Mesendoderm (in vitro differentiated cells): ENCODE data around the gene ERGIC1.

Experiments
- DNase-seq: peaks from one replicate; pipeline ENCODE4 v3.0.0; 2013
- H2AK5ac ChIP-seq: 2 replicates; pipeline ENCODE4 v1.6.1; 2013; ENCODE audit warnings: low read length, inconsistent platforms
- H2BK120ac ChIP-seq: 2 replicates; pipeline ENCODE4 v1.6.1; 2013; ENCODE audit warnings: low read depth, mild to moderate bottlenecking, low read length, moderate library complexity, mixed read lengths
- H2BK15ac ChIP-seq: replicated peaks from 2 replicates; pipeline ENCODE4 v1.6.1; 2013; ENCODE audit warnings: low read depth, mild to moderate bottlenecking, moderate library complexity
- H2BK5ac ChIP-seq: 2 replicates; pipeline ENCODE4 v1.6.1; 2013; ENCODE audit warnings: low read length, inconsistent platforms
- H3K18ac ChIP-seq: 2 replicates; pipeline ENCODE4 v1.6.1; 2013; ENCODE audit warnings: mild to moderate bottlenecking, low read length, mixed read lengths
- H3K23ac ChIP-seq: one replicate; pipeline ENCODE4 v1.6.1; 2013; ENCODE audit warnings: low read length
- H3K27ac ChIP-seq: 2 replicates; pipeline ENCODE4 v1.5.1; 2013; ENCODE audit warnings: low read depth, mild to moderate bottlenecking, inconsistent platforms, low read length, moderate library complexity
- H3K27me3 ChIP-seq: 2 replicates; pipeline ENCODE4 v1.6.1; 2013; ENCODE audit warnings: low read length, control low read depth, mild to moderate bottlenecking, inconsistent platforms; ENCODE audit not compliant: insufficient read depth, poor library complexity
- H3K36me3 ChIP-seq: 2 replicates; pipeline ENCODE4 v1.6.1; 2013; ENCODE audit warnings: low read length, inconsistent platforms; ENCODE audit not compliant: control insufficient read depth, insufficient read depth
- H3K4ac ChIP-seq: one replicate; pipeline ENCODE4 v1.6.1; 2013; ENCODE audit warnings: low read depth, mild to moderate bottlenecking, low read length, moderate library complexity
- H3K4me1 ChIP-seq: 2 replicates; pipeline ENCODE4 v1.6.1; 2013; ENCODE audit warnings: low read depth, low read length, inconsistent platforms; ENCODE audit not compliant: control insufficient read depth
- H3K4me2 ChIP-seq: 2 replicates; pipeline ENCODE4 v1.6.1; 2013; ENCODE audit warnings: low read length
- H3K4me3 ChIP-seq: 2 replicates; pipeline ENCODE4 v1.5.1; 2013; ENCODE audit warnings: mild to moderate bottlenecking, low read length
- H3K56ac ChIP-seq: one replicate; pipeline ENCODE4 v1.6.1; 2013; ENCODE audit warnings: low read length
- H3K79me1 ChIP-seq: 2 replicates; pipeline ENCODE4 v1.6.1; 2013; ENCODE audit warnings: low read length, inconsistent platforms
- H3K79me2 ChIP-seq: 2 replicates; pipeline ENCODE4 v1.6.1; 2013; ENCODE audit warnings: mild to moderate bottlenecking, low read length; ENCODE audit not compliant: control insufficient read depth, insufficient read depth
- H3K9ac ChIP-seq: 2 replicates; pipeline ENCODE4 v1.6.1; 2013; ENCODE audit warnings: low read length, inconsistent platforms
- H4K5ac ChIP-seq: one replicate; pipeline ENCODE4 v1.6.1; 2013; ENCODE audit warnings: low read length
- H4K8ac ChIP-seq: one replicate; pipeline ENCODE4 v1.6.1; 2013; ENCODE audit warnings: low read depth, mild to moderate bottlenecking, control low read depth, low read length, moderate library complexity
- WGBS: extraction: QIAGEN DNeasy Blood & Tissue Kit; methylation state at CpG from one replicate; pipeline ENCODE4 v1.1.7; 2013; ENCODE audit warnings: low lambda C conversion rate, missing lambda C conversion rate; ENCODE audit not compliant: insufficient coverage; ENCODE audit errors: extremely low coverage; 5-methylcytosine and 5-hydroxymethylcytosine counted together

The ERGIC1 gene

GRCh38 chr5:172898843-172899369 is 64.9 kb downstream of the ERGIC1 start:
- Histone ChIP-seq H3K4me2 (no peak overlapping the region), H3K4ac (no peak overlapping the region), H3K79me1 (no peaks in the 10 kb centered on the region), H3K9ac (no peak overlapping the region), H3K4me1 (no peaks in the 10 kb centered on the region), H3K23ac (no peak overlapping the region), H3K79me2 (no peaks in the 10 kb centered on the region), H4K5ac (no peak overlapping the region), H3K18ac (no peak overlapping the region), H2BK15ac (no peak overlapping the region), H3K27me3 (no peaks in the 10 kb centered on the region), H2BK5ac (no peak overlapping the region), H2AK5ac (no peak overlapping the region), H3K56ac (no peak overlapping the region), H3K4me3 (no peak overlapping the region), H4K8ac (no peak overlapping the region), H3K27ac (no peak overlapping the region), H2BK120ac (no peak overlapping the region), H3K36me3 (no peaks in the 10 kb centered on the region)
- no peak for DNase-seq
- WGBS, result no CpG with 5 or more reads among the region's 7 CpGs

DNA sequence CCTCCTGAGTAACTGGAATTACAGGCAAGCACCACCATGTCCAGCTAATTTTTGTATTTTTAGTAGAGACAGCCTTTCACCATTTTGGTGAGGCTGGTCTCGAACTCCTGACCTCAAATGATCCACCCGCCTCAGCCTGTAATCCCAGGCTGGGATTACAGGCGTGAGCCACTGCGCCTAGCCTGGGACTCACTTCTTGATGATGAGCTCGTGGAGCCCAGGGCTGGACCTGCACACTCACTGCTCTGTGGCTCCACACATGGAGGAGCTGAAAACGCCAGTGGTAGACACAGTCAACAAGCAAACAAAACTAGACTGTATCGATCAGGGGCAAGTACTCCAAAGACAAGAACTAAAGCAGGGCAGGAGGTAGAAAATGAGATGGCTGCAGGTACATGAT is 65.4 kb downstream of the ERGIC1 start:
- Histone ChIP-seq H3K4ac (no peak overlapping the region), H3K56ac (no peak overlapping the region), H2BK5ac (no peak overlapping the region), H3K4me3 (no peak overlapping the region), H3K4me2 (no peak overlapping the region), H4K8ac (no peak overlapping the region), H3K79me2 (no peaks in the 10 kb centered on the region), H3K27me3 (no peaks in the 10 kb centered on the region), H3K23ac (no peak overlapping the region), H3K9ac (no peak overlapping the region), H3K4me1 (no peaks in the 10 kb centered on the region), H2BK120ac (no peak overlapping the region), H3K27ac (no peak overlapping the region), H3K79me1 (no peaks in the 10 kb centered on the region), H3K18ac (no peak overlapping the region), H3K36me3 (no peaks in the 10 kb centered on the region), H2BK15ac (no peak overlapping the region), H2AK5ac (no peak overlapping the region), H4K5ac (no peak overlapping the region)
- WGBS, result no CpG with 5 or more reads among the region's 7 CpGs
- no peak for DNase-seq

DNA sequence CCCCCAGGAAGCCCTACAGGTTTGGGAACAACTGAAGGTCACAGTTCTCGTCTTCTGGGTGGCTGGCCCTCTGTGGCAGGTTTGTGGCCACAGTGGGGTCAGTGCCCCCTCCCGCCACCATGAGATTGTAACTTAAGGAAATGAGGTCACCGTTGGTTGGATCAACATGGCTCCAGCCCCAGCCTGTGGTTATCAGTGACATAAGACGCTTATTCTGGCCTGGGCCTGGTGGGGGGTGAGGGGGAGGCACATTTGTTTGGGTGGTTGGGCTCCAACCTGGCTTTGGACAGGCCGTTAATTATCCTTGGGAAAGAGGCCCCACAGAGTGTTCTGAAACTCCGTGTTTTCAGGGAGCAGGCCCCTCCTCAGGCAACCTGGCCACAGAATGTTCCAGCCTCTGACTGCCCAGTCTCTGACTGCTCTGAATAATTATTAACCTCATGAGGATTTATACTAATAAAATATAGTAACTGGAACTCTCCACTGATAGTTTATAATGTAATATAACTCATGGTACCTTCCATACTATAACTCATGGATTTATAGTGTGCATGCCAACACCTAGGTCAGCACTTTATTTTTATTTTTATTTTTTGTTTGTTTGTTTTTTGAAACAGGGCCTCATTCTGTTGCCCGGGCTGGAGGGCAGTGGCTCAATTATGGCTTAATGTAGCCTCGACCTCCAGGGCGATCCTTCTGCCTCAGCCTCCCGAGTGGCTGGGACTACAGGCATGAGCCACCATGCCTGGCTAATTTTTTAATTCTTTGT is 67.1 kb downstream of the ERGIC1 start:
- no peak overlapping the region for H3K4me2 ChIP-seq
- no peaks in the 10 kb centered on the region for H3K4me1 ChIP-seq
- no peaks in the 10 kb centered on the region for H3K79me2 ChIP-seq
- peak; percentile 80 for DNase-seq
- no peaks in the 10 kb centered on the region for H3K36me3 ChIP-seq
- H3K27ac ChIP-seq, result no peak overlapping the region
- H3K4me3 ChIP-seq, result no peak overlapping the region
- no peaks in the 10 kb centered on the region for H3K79me1 ChIP-seq
- no peak overlapping the region for H4K8ac ChIP-seq
- no peak overlapping the region for H4K5ac ChIP-seq
- H2BK15ac ChIP-seq, result no peak overlapping the region
- no peak overlapping the region for H3K23ac ChIP-seq
- H2BK5ac ChIP-seq, result no peak overlapping the region
- WGBS, result no CpG with 5 or more reads among the region's 10 CpGs
- no peak overlapping the region for H3K4ac ChIP-seq
- H3K9ac ChIP-seq, result no peak overlapping the region
- H3K56ac ChIP-seq, result no peak overlapping the region
- no peaks in the 10 kb centered on the region for H3K27me3 ChIP-seq
- no peak overlapping the region for H2AK5ac ChIP-seq
- H2BK120ac ChIP-seq, result no peak overlapping the region
- H3K18ac ChIP-seq, result no peak overlapping the region

- no peak overlapping the region for H3K4me3 ChIP-seq
- peak; percentile 65 for DNase-seq
- H2BK15ac ChIP-seq, result no peak overlapping the region
- no CpG with 5 or more reads among the region's 9 CpGs for WGBS
- H3K56ac ChIP-seq, result no peak overlapping the region
- H3K18ac ChIP-seq, result no peak overlapping the region
- H3K27ac ChIP-seq, result no peak overlapping the region
- no peaks in the 10 kb centered on the region for H3K79me2 ChIP-seq
- no peak overlapping the region for H3K9ac ChIP-seq
- no peak overlapping the region for H2BK5ac ChIP-seq
- H3K36me3 ChIP-seq, result no peaks in the 10 kb centered on the region
- no peak overlapping the region for H3K4me2 ChIP-seq
- no peak overlapping the region for H2BK120ac ChIP-seq
- H2AK5ac ChIP-seq, result no peak overlapping the region
- no peaks in the 10 kb centered on the region for H3K79me1 ChIP-seq
- no peak overlapping the region for H4K8ac ChIP-seq
- H3K4me1 ChIP-seq, result peaks cover 3% of the 10 kb centered on the region
- no peak overlapping the region for H4K5ac ChIP-seq
- no peak overlapping the region for H3K4ac ChIP-seq
- no peak overlapping the region for H3K23ac ChIP-seq
- H3K27me3 ChIP-seq, result no peaks in the 10 kb centered on the region
These were observed 67.9 kb downstream of the ERGIC1 start for GRCh38 chr5:172901788-172902496.

DNA sequence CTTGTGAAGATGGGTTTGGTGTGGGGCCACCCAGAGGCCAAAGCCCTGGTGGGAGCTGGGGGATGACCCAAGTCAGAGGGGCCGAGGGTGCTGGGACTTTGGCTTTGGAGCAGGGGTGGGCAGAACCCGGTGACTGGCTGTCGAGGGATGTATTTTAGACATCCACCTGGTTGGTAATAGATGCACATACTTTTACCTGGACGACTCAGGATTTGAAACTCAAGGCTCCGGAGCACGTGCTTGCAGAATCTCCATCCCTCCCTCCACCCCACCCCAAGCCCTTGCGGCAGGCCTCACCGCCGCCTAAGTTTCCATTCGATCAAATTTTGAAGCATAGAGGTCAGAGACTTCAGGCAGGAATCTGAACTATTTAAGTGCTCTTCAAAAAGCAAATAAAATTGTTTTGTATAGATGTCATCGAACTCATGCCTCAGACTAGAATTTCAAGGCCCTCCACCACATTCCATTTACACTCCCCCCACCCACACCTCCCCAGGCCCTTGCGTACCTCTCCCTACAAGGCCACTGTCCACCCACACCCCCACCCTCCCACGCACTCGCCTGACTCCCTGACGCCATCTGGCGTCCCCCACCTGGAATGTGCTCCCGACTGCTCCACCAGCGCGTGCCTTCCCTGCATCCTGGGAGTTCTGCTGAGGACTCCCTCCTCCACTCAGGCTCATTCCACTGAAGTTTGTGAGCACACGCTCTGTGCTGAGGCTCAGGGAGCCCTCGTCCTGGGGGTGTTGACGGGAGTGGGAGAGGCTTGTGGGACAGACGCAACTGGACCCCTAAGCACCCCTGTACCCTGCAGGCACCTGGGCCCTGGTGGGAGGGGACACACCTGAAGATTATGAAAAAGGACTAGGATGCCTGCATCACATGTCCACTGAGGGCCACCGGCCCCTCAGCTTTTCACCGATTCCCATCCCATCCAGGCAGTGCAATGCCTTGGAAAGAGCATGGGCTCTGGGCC is 68.7 kb downstream of the ERGIC1 start:
- Histone ChIP-seq H3K36me3 (no peaks in the 10 kb centered on the region), H3K4ac (no peak overlapping the region), H3K9ac (no peak overlapping the region), H3K4me2 (no peak overlapping the region), H4K8ac (no peak overlapping the region), H2BK5ac (no peak overlapping the region), H3K23ac (no peak overlapping the region), H4K5ac (no peak overlapping the region), H3K79me2 (no peaks in the 10 kb centered on the region), H3K27ac (no peak overlapping the region), H3K4me1 (peaks cover 3% of the 10 kb centered on the region), H2AK5ac (no peak overlapping the region), H3K4me3 (no peak overlapping the region), H2BK120ac (no peak overlapping the region), H3K27me3 (no peaks in the 10 kb centered on the region), H2BK15ac (no peak overlapping the region), H3K79me1 (no peaks in the 10 kb centered on the region), H3K18ac (no peak overlapping the region), H3K56ac (peak overlapping the region; percentile 61)
- WGBS, result no CpG with 5 or more reads among the region's 25 CpGs
- peak; percentile 91 for DNase-seq
